CD4-positive, alpha-beta T cell treated with Interleukin-1 beta for 1 hour (primary cell): ENCODE results near the gene ZIC4.

Experiments used
- DNase-seq, 2 donors: peaks; one replicate each; pipeline ENCODE4 v3.0.0-alpha.2; 2020 to 2022

ZIC4 gene

GRCh38 chr3:147341727-147342126 lies 64.6 kb downstream of the ZIC4 start:
- DNase-seq: no peak

DNA sequence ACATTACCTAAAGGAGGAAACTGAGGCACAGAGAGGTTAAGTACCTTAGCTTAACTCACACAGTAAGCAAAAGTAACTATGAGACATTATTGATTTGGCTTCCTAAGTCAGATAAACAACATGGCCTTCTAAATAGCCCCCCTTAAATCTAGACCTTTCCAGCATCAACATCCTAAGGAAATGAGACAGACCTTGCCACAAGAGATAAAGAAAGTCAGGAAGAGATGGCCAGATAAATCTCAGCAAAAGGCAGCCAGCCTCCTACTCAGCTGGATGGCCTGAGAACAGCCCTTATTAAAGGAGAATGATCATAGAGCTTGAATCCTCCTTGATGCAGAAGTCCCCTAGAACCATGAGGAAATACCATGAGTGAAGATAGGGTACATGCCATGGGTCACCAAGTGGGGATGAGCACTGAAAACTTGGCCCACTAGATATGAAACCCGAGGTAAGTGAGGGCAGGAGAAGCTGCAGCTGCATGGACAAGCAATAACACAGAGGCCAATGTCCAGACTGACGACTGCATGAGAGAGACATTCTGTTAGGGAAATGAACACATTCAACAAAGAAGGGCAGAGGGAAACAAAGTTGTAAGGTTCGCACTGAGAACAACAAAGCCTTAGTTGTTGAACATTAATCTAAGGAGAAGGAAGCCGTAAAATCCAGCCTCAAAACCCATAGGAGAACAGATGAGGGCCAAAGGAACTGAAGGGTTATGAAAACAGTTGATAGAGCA lies 69.6 kb downstream of the ZIC4 start:
- no peak for DNase-seq
